Mesenchymal stem cell (in vitro differentiated cells and primary cell): Measurements from ENCODE around the gene MAGEA1.
A peak's percentile ranks its signal among the peaks of the same experiment; 100 is the strongest.

Experiments used
- DNase-seq: peaks from one replicate; pipeline ENCODE4 v3.0.0-alpha.2; 2013
- H2AFZ ChIP-seq: one replicate; pipeline ENCODE4 v1.6.1; 2013; ENCODE audit warnings: low read depth, mild to moderate bottlenecking, control low read depth, inconsistent platforms, low read length, moderate library complexity
- H2AK5ac ChIP-seq: 2 replicates; pipeline ENCODE4 v1.6.1; 2013; ENCODE audit warnings: low read length, moderate library complexity, mild to moderate bottlenecking, inconsistent platforms; ENCODE audit not compliant: severe bottlenecking
- H2BK120ac ChIP-seq: one replicate; pipeline ENCODE4 v1.6.1; 2013; ENCODE audit warnings: low read depth, mild to moderate bottlenecking, inconsistent platforms, low read length, moderate library complexity
- H2BK12ac ChIP-seq, 2 experiments: one replicate each; pipeline ENCODE4 v1.6.1; 2013; ENCODE audit warnings: inconsistent platforms in 2 of 2, low read length in 2 of 2, mild to moderate bottlenecking in 2 of 2, moderate library complexity in 2 of 2, control low read depth in 1 of 2
- H2BK15ac ChIP-seq: one replicate; pipeline ENCODE4 v1.6.1; 2013; ENCODE audit warnings: mild to moderate bottlenecking, low read depth, inconsistent platforms; ENCODE audit not compliant: poor library complexity, severe bottlenecking
- H2BK5ac ChIP-seq: 2 replicates; pipeline ENCODE4 v1.6.1; 2013; ENCODE audit warnings: low read depth, mild to moderate bottlenecking, low read length, control low read depth, inconsistent platforms; ENCODE audit not compliant: poor library complexity, severe bottlenecking
- H3K14ac ChIP-seq, 2 experiments: one replicate each; pipeline ENCODE4 v1.6.1; 2013; ENCODE audit warnings: inconsistent platforms in 2 of 2, low read length in 2 of 2, control low read depth in 1 of 2, mild to moderate bottlenecking in 1 of 2, moderate library complexity in 1 of 2
- H3K18ac ChIP-seq, 2 experiments: one replicate each; pipeline ENCODE4 v1.6.1; 2013; ENCODE audit warnings: inconsistent platforms in 2 of 2, low read length in 2 of 2, control low read depth in 1 of 2, low read depth in 1 of 2, mild to moderate bottlenecking in 1 of 2
- H3K23ac ChIP-seq, 2 experiments: one replicate each; pipeline ENCODE4 v1.6.1; 2013; ENCODE audit warnings: inconsistent platforms in 2 of 2, low read length in 2 of 2, mild to moderate bottlenecking in 2 of 2, moderate library complexity in 2 of 2, control low read depth in 1 of 2
- H3K27ac ChIP-seq: 2 replicates; pipeline ENCODE4 v1.5.1; 2013; ENCODE audit warnings: mild to moderate bottlenecking, moderate library complexity, low read length, control low read depth, inconsistent platforms; ENCODE audit not compliant: poor library complexity, severe bottlenecking
- H3K27me3 ChIP-seq, 2 experiments: 2 replicates each; pipeline versions ENCODE4 v1.6.1 to v1.7.0; 2013; ENCODE audit warnings: low read length in 2 of 2, mild to moderate bottlenecking in 2 of 2, moderate library complexity in 2 of 2, control low read depth in 1 of 2, inconsistent platforms in 1 of 2; ENCODE audit not compliant: control insufficient read depth in 1 of 2, insufficient read depth in 1 of 2
- H3K36me3 ChIP-seq, 2 experiments: 2 replicates each; pipeline versions ENCODE4 v1.6.1 to v1.7.0; 2013; ENCODE audit warnings: low read length in 2 of 2, control low read depth in 1 of 2, inconsistent platforms in 1 of 2, low read depth in 1 of 2, mild to moderate bottlenecking in 1 of 2; ENCODE audit not compliant: insufficient read depth in 2 of 2, control insufficient read depth in 1 of 2
- H3K4ac ChIP-seq, 2 experiments: one replicate each; pipeline ENCODE4 v1.6.1; 2013; ENCODE audit warnings: inconsistent platforms in 2 of 2, low read length in 2 of 2, mild to moderate bottlenecking in 2 of 2, moderate library complexity in 2 of 2, control low read depth in 1 of 2, low read depth in 1 of 2
- H3K4me1 ChIP-seq: 2 replicates; pipeline ENCODE4 v1.6.1; 2013; ENCODE audit warnings: low read depth, low read length, control low read depth; ENCODE audit not compliant: control insufficient read depth, insufficient read depth
- H3K4me2 ChIP-seq: 2 replicates; pipeline ENCODE4 v1.6.1; 2013; ENCODE audit warnings: low read length, mild to moderate bottlenecking, inconsistent platforms; ENCODE audit not compliant: poor library complexity, severe bottlenecking
- H3K4me3 ChIP-seq, 2 experiments: 2 replicates each; pipeline versions ENCODE4 v1.5.1 to v1.7.0; 2013; ENCODE audit warnings: low read length in 2 of 2, mild to moderate bottlenecking in 2 of 2, control low read depth in 1 of 2, low read depth in 1 of 2; ENCODE audit not compliant: insufficient read depth in 1 of 2
- H3K79me1 ChIP-seq: replicated peaks from 2 replicates; pipeline ENCODE4 v1.6.1; 2013; ENCODE audit warnings: mild to moderate bottlenecking, control low read depth, low read length, inconsistent platforms; ENCODE audit not compliant: poor library complexity, severe bottlenecking
- H3K9ac ChIP-seq: 2 replicates; pipeline ENCODE4 v1.7.0; 2013; ENCODE audit warnings: mild to moderate bottlenecking, low read length, moderate library complexity
- H3K9me3 ChIP-seq: 2 replicates; pipeline ENCODE4 v1.7.0; 2013; ENCODE audit warnings: mild to moderate bottlenecking, low read length; ENCODE audit not compliant: control insufficient read depth
- H4K8ac ChIP-seq: one replicate; pipeline ENCODE4 v1.6.1; 2013; ENCODE audit warnings: inconsistent platforms, mild to moderate bottlenecking, low read length, moderate library complexity
- H4K91ac ChIP-seq: one replicate; pipeline ENCODE4 v1.6.1; 2013; ENCODE audit warnings: mild to moderate bottlenecking, low read length, inconsistent platforms
- WGBS: methylation state at CpG from one replicate; pipeline ENCODE4 v1.1.7; 2013; ENCODE audit warnings: mixed read lengths; 5-methylcytosine and 5-hydroxymethylcytosine counted together

Gene MAGEA1

DNA sequence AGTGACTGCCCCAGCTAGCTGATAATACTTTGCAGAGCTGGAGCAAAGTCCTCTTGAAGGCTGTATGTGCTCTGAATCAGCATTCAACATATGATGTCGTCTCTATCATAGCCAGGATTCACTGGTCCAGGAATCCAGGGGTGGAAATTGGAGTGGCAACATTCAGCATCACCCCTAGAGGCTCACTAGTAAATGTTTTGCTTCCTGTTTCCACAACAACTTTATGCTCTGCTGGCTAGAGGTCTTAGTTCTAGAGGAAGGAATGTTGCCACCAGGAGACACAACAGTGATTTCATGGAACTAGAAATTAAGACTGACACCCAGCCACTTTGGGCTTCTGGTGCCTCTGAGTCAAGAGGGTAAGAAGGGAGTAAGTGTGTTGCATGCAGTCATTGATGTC lies 11.3 kb downstream of the MAGEA1 start:
- Histone ChIP-seq H3K27me3 (peaks cover 0 to 70% of the 10 kb centered on the region in 2 experiments), H3K4me1 (no peaks in the 10 kb centered on the region), H3K9me3 (peaks cover 5% of the 10 kb centered on the region), H3K79me1 (no peaks in the 10 kb centered on the region), H4K8ac (no peak overlapping the region), H2AK5ac (no peak overlapping the region), H3K27ac (no peak overlapping the region), H3K14ac (no peak overlapping the region), H2BK5ac (no peak overlapping the region), H2BK120ac (no peak overlapping the region), H3K23ac (no peak overlapping the region), H3K9ac (no peak overlapping the region), H2BK12ac (no peak overlapping the region), H3K36me3 (no peaks in the 10 kb centered on the region), H3K4me3 (no peak overlapping the region), H2BK15ac (no peak overlapping the region), H3K18ac (no peak overlapping the region), H3K4ac (no peak overlapping the region), H2AFZ (no peak overlapping the region), H4K91ac (no peak overlapping the region), H3K4me2 (no peak overlapping the region)
- peak; percentile 1 for DNase-seq
- 40% methylated on average over 1 of the region's 1 CpG for WGBS

- H2BK120ac ChIP-seq = no peak overlapping the region
- no peaks in the 10 kb centered on the region for H3K79me1 ChIP-seq
- no peak overlapping the region for H3K9ac ChIP-seq
- H2BK15ac ChIP-seq = no peak overlapping the region
- H2BK5ac ChIP-seq = no peak overlapping the region
- no peak overlapping the region for H3K4me3 ChIP-seq
- H3K4me1 ChIP-seq = no peaks in the 10 kb centered on the region
- no peak overlapping the region for H2BK12ac ChIP-seq
- H4K91ac ChIP-seq = no peak overlapping the region
- no CpG with 5 or more reads among the region's 2 CpGs for WGBS
- H2AFZ ChIP-seq = no peak overlapping the region
- no peak overlapping the region for H3K23ac ChIP-seq
- no peak overlapping the region for H2AK5ac ChIP-seq
- DNase-seq = no peak
- no peak overlapping the region for H4K8ac ChIP-seq
- H3K18ac ChIP-seq = no peak overlapping the region
- no peak overlapping the region for H3K4me2 ChIP-seq
- H3K4ac ChIP-seq = no peak overlapping the region
- peaks cover 0 to 48% of the 10 kb centered on the region in 2 experiments for H3K27me3 ChIP-seq
- H3K27ac ChIP-seq = no peak overlapping the region
- peaks cover 15% of the 10 kb centered on the region for H3K9me3 ChIP-seq
- no peaks in the 10 kb centered on the region for H3K36me3 ChIP-seq
- H3K14ac ChIP-seq = no peak overlapping the region
Measured at GRCh38 chrX:153200462-153200861, 21.4 kb downstream of the MAGEA1 start.

- Histone ChIP-seq H3K4me1 (no peaks in the 10 kb centered on the region), H2BK5ac (no peak overlapping the region), H3K14ac (no peak overlapping the region), H3K36me3 (no peaks in the 10 kb centered on the region), H2BK120ac (no peak overlapping the region), H2BK12ac (no peak overlapping the region), H3K9me3 (peaks cover 19% of the 10 kb centered on the region), H2AK5ac (no peak overlapping the region), H3K4me3 (no peak overlapping the region), H3K4ac (no peak overlapping the region), H3K23ac (no peak overlapping the region), H4K8ac (no peak overlapping the region), H3K9ac (no peak overlapping the region), H4K91ac (no peak overlapping the region), H3K18ac (no peak overlapping the region), H3K27me3 (peaks cover 0 to 69% of the 10 kb centered on the region in 2 experiments), H3K79me1 (no peaks in the 10 kb centered on the region), H2BK15ac (no peak overlapping the region), H3K27ac (no peak overlapping the region), H2AFZ (no peak overlapping the region), H3K4me2 (no peak overlapping the region)
- WGBS = 79% methylated on average over 8 of the region's 8 CpGs
- DNase-seq = no peak
Measured at GRCh38 chrX:153206425-153207046, 27.5 kb downstream of the MAGEA1 start.

DNA sequence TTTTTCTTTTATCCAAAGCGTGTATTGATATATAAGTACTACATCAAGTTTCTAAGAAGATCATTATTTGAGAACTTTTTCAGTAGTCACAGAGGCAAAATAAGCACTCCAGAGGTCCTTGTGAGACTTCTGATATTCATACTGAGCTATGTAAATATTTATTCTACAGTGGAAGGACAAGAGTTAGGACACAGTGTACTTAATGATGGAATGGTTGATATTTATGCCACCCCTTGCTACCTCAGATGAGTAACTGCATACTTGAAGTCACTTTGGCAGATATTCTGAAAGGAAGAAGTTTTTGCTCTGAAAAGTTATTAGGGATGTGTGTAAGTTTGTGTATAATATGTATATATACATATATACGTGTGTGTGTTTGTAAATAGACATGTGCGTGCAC lies 30.3 kb downstream of the MAGEA1 start:
- H3K4ac ChIP-seq = no peak overlapping the region
- H2BK12ac ChIP-seq = no peak overlapping the region
- H4K8ac ChIP-seq = no peak overlapping the region
- H2BK15ac ChIP-seq = no peak overlapping the region
- no peak overlapping the region for H4K91ac ChIP-seq
- DNase-seq = peak; percentile 1
- H3K23ac ChIP-seq = no peak overlapping the region
- H3K9me3 ChIP-seq = peaks cover 28% of the 10 kb centered on the region
- H2BK120ac ChIP-seq = no peak overlapping the region
- H3K4me3 ChIP-seq = no peak overlapping the region
- no peak overlapping the region for H3K9ac ChIP-seq
- H3K18ac ChIP-seq = no peak overlapping the region
- no peak overlapping the region for H3K14ac ChIP-seq
- no peaks in the 10 kb centered on the region for H3K4me1 ChIP-seq
- H3K27ac ChIP-seq = no peak overlapping the region
- 100% methylated on average over 1 of the region's 3 CpGs for WGBS
- H2AK5ac ChIP-seq = no peak overlapping the region
- no peak overlapping the region for H2AFZ ChIP-seq
- no peaks in the 10 kb centered on the region for H3K79me1 ChIP-seq
- H3K4me2 ChIP-seq = no peak overlapping the region
- H2BK5ac ChIP-seq = no peak overlapping the region
- no peaks in the 10 kb centered on the region for H3K36me3 ChIP-seq
- H3K27me3 ChIP-seq = peaks cover 0 to 67% of the 10 kb centered on the region in 2 experiments
